RWPE2 (cell line): Measurements from ENCODE around the gene NPAS1.

ENCODE experiments used
- ATAC-seq: fragments of 200-7000 bp; cut with Tn5 transposase; 3 replicates; pipeline ENCODE4 v1.9.1; 2021; ENCODE audit warnings: low read depth
- DNase-seq: peaks from one replicate; pipeline ENCODE4 v3.0.0-alpha.2; 2020; ENCODE audit warnings: low spot score
- H3K27ac ChIP-seq: fragments of 450-650 bp; 2 replicates; pipeline ENCODE4 v1.5.1; 2017; ENCODE audit warnings: mild to moderate bottlenecking; ENCODE audit not compliant: poor library complexity, severe bottlenecking
- H3K27me3 ChIP-seq: fragments of 250-450 bp; sonication (Bioruptor Pico); 2 replicates; pipeline ENCODE4 v1.5.1; 2021; ENCODE audit warnings: mild to moderate bottlenecking, moderate library complexity; ENCODE audit not compliant: insufficient read depth, poor library complexity, severe bottlenecking
- H3K36me3 ChIP-seq: fragments of 250-450 bp; sonication (Bioruptor Pico); 2 replicates; pipeline ENCODE4 v1.5.1; 2020; ENCODE audit warnings: low read depth, mild to moderate bottlenecking, moderate library complexity
- H3K4me1 ChIP-seq: fragments of 250-450 bp; sonication (Bioruptor Pico); 2 replicates; pipeline ENCODE4 v1.5.1; 2021; ENCODE audit warnings: mild to moderate bottlenecking, moderate library complexity; ENCODE audit not compliant: insufficient read depth, poor library complexity, severe bottlenecking
- H3K4me3 ChIP-seq: fragments of 250-450 bp; sonication (Bioruptor Pico); 2 replicates; pipeline ENCODE4 v1.5.1; 2021; ENCODE audit warnings: mild to moderate bottlenecking, moderate library complexity; ENCODE audit not compliant: severe bottlenecking
- H3K9me3 ChIP-seq: fragments of 250-450 bp; sonication (Bioruptor Pico); 2 replicates; pipeline ENCODE4 v1.5.1; 2021; ENCODE audit warnings: mild to moderate bottlenecking, moderate library complexity; ENCODE audit not compliant: severe bottlenecking
- TF ChIP-seq, protein P1 (sequence below): fragments of 450-650 bp; IDR thresholded peaks from one replicate; pipeline ENCODE4 v1.5.1; 2017; ENCODE audit warnings: mild to moderate bottlenecking, moderate library complexity; ENCODE audit not compliant: poor library complexity, severe bottlenecking

Gene NPAS1

DNA sequence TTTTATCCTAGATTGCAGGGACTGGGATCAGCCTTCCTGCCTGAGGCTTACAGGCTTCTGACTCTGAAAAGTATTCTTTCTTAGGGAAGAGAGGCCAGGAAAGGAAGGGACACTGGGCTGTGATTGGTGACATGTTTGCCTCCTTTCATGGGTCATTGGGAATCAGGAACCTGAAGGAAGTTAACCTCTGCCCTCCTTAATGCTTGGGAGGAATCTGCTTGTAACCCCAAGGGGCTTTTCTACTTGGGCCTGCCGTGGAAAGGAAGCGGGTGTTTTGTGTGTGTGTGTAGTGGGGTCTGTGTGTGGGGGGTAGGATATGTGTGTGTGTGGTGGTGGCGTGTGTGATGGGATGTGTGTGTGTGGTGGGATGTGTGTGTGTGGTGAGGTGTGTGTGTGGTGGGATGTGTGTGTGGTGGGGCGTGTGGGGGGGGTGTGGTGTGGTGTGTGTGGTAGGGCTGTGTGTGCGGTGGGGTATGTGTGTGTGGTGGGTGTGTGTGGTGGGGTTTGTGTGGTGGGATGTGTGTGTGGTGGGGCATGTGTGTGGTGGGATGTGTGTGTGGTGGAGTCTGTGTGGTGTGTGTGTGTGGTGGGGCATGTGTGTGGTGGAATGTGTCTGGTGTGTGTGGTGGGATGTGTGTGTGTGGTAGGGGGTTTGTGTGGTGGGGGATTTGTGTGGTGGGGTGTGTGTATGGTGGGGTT lies 41.3 kb upstream of the NPAS1 start:
- DNase-seq (no peak), ATAC-seq (no peak)
- 0 out of 2 replicates have a peak, but pooled peaks cover 2% of the 10 kb centered on the region for H3K36me3 ChIP-seq
- TF ChIP-seq, protein P1, sequence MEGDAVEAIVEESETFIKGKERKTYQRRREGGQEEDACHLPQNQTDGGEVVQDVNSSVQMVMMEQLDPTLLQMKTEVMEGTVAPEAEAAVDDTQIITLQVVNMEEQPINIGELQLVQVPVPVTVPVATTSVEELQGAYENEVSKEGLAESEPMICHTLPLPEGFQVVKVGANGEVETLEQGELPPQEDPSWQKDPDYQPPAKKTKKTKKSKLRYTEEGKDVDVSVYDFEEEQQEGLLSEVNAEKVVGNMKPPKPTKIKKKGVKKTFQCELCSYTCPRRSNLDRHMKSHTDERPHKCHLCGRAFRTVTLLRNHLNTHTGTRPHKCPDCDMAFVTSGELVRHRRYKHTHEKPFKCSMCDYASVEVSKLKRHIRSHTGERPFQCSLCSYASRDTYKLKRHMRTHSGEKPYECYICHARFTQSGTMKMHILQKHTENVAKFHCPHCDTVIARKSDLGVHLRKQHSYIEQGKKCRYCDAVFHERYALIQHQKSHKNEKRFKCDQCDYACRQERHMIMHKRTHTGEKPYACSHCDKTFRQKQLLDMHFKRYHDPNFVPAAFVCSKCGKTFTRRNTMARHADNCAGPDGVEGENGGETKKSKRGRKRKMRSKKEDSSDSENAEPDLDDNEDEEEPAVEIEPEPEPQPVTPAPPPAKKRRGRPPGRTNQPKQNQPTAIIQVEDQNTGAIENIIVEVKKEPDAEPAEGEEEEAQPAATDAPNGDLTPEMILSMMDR: no peak
- no peaks in the 10 kb centered on the region for H3K9me3 ChIP-seq
- no peak overlapping the region for H3K27ac ChIP-seq
- H3K4me3 ChIP-seq: no peak overlapping the region
- no peaks in the 10 kb centered on the region for H3K27me3 ChIP-seq
- H3K4me1 ChIP-seq: peaks cover 12% of the 10 kb centered on the region

DNA sequence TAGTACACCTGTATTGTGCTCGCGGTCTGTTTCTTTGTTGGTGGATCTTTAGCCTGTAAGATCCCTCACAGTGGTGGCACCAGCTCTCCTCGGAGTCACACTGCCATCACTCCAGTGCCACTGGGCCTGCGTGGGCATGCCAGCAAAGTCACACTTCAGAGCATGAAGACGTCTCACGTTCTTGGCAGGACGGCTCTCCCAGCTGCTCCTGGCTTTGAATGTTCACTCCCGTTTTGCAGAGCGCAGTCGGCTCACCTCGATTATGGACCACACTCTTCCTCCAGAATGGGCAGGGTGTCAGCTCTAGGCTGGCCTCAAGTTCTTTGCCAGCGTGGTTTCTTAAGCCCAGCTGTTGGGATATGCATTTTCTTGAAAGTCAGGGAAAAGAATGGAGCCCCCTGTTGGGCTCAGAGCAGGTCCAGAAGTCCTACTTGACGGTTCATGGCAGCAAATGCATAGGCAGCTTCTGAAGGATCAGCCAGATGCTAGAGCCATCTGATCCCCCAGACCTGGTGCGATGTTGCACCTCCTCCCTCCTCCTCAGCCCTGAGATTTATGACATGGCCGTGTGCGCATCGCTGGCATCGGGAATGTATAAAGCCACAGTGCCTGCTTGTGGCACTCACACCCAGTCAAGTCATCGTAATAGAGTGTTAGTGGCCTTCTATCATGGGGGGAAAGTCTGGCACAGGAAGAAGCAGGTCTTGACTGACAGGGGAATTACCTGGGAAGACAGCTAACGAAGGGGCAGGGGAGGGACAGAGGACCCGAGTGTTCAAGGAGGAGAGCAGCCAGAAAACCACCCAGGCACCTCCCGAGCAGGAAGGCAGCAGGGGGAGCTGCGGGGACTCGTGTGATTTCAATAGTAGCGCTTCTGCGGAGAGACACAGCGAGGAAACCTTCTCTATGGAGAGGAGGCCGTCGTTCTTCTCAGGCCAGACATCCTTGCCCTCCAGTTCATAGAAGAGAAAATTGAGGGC lies 40.2 kb upstream of the NPAS1 start:
- TF ChIP-seq, protein P1: no peak
- H3K36me3 ChIP-seq: 0 out of 2 replicates have a peak, but pooled peaks cover 2% of the 10 kb centered on the region
- H3K27ac ChIP-seq: no peak overlapping the region
- H3K27me3 ChIP-seq: no peaks in the 10 kb centered on the region
- no peak overlapping the region for H3K4me3 ChIP-seq
- DNase-seq (no peak), ATAC-seq (no peak)
- peaks cover 20% of the 10 kb centered on the region for H3K4me1 ChIP-seq
- no peaks in the 10 kb centered on the region for H3K9me3 ChIP-seq

DNA sequence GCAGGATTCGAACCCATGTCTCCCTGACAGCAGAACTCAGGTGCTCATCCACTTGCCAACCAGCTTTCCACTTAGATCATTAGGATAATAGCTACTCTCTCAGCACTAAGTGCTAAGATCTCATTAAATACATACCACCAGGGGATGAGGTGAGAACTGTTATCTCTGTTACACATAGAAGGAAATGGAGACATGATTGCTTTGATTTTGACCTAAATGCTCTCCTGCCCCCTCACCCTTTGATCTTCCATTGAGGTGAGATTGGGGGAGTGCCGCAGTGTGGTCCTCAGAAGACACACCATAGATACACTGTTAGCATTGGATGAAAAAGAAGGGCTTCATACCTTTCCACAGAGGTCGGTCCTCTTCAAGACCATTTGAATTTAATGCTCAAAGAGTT lies 38.9 kb upstream of the NPAS1 start:
- no peaks in the 10 kb centered on the region for H3K36me3 ChIP-seq
- ATAC-seq (no peak), DNase-seq (no peak)
- no peaks in the 10 kb centered on the region for H3K9me3 ChIP-seq
- H3K27ac ChIP-seq: no peak overlapping the region
- no peak overlapping the region for H3K4me3 ChIP-seq
- peaks cover 14% of the 10 kb centered on the region for H3K4me1 ChIP-seq
- TF ChIP-seq, protein P1: no peak
- no peaks in the 10 kb centered on the region for H3K27me3 ChIP-seq

DNA sequence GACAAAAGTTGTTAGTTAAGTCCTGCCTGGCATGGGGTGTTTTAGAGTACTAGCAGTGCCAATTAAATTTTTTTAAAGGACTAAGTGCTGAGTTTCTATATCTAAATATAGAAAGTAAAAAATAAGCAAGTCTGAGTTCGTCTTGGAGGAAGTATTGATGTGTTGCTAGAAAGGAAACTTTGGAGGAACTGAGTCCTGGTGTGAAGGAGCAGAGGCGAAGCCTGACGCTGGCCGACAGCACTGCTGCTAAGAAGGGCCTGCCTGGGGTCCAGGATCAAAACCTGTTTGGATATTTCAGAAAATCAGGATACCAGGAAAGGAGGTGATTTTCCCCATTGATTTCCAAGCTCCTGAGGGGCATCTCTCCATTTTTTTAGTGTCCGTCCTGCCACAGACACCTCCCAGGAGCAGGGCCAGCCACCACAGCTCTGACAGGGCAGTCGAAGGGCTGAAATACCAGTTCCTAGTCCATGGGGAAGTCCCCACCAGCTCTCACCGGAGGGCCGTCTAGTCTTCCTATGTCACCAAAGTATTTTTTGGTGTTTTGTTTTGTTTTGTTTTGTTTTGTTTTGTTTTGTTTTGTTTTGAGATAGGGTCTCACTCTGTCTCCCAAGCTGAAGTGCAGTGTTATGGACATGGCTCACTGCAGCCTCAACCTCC lies 38.2 kb upstream of the NPAS1 start:
- Histone ChIP-seq H3K9me3 (no peaks in the 10 kb centered on the region), H3K27ac (no peak overlapping the region), H3K4me3 (no peak overlapping the region), H3K36me3 (0 out of 2 replicates have a peak, but pooled peaks cover 2% of the 10 kb centered on the region), H3K27me3 (no peaks in the 10 kb centered on the region), H3K4me1 (peaks cover 11% of the 10 kb centered on the region)
- ATAC-seq (no peak), DNase-seq (no peak)
- TF ChIP-seq, protein P1: no peak
